WTC11 (cell line): Measurements from ENCODE around the gene ZC3H12D.

ENCODE experiments used
- ATF3 ChIP-seq: sonication (generic); formaldehyde crosslinking; conservative IDR thresholded peaks from 2 replicates; pipeline ENCODE4 v1.8.1; 2022; ENCODE audit warnings: mild to moderate bottlenecking, missing genetic modification reagents
- CTCF ChIP-seq: fragments of 200-600 bp; IDR thresholded peaks from 2 replicates; pipeline ENCODE4 v1.8.0; 2022; ENCODE audit warnings: antibody characterized with exemption
- NR2C2 ChIP-seq: sonication (generic); formaldehyde crosslinking; IDR thresholded peaks from 2 replicates; pipeline ENCODE4 v1.8.0; 2022; ENCODE audit warnings: mild to moderate bottlenecking, missing genetic modification reagents
- STAT6 ChIP-seq: sonication (generic); formaldehyde crosslinking; conservative IDR thresholded peaks from 2 replicates; pipeline ENCODE4 v1.8.1; 2023; ENCODE audit warnings: mild to moderate bottlenecking, low read depth, missing genetic modification reagents, moderate library complexity
- ZNF423 ChIP-seq: fragments of 250-450 bp; sonication (Bioruptor Pico); IDR thresholded peaks from 2 replicates; pipeline ENCODE4 v2.1.2; 2022; ENCODE audit warnings: mild to moderate bottlenecking, moderate library complexity

DNA sequence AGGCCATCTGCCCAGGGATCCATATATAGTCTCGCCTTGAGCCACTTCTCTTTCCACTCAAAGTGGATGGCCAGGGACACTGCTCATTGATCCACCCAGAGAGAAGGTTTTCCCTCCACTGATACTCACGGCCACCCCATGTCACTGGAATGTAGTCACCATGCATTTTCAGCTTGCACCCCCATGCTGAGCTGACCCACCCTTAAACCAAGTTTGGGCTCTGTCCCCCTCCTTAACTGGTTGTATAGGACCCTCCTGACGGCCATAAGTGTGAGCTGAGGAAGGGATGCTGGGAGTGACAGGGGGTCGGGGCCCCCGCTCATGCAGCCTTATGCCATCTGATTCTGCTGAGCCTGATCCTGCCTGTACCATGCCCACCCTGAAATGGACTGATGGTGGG is 59.1 kb downstream of the ZC3H12D start:
- TF ChIP-seq CTCF (no peak), STAT6 (no peak), ZNF423 (CRISPR knock-in tag) (no peak), NR2C2 (CRISPR knock-in tag) (no peak), ATF3 (CRISPR knock-in tag) (no peak)
